Mammary epithelial cell (primary cell): Measurements from ENCODE around the gene TIGD4.

ENCODE experiments used
- EZH2 ChIP-seq: IDR thresholded peaks from 2 replicates; pipeline ENCODE4 v1.6.1; 2012; ENCODE audit warnings: low read length, inconsistent platforms, borderline replicate concordance
- TF ChIP-seq, protein P1 (sequence below), 2 donors: IDR thresholded peaks in 1 of 2; conservative IDR thresholded peaks in 1 of 2; 2 replicates each; pipeline ENCODE4 v1.5.1; 2011 to 2012; ENCODE audit warnings: inconsistent platforms in 2 of 2, low read length in 2 of 2, mild to moderate bottlenecking in 2 of 2, control low read depth in 1 of 2, low read depth in 1 of 2; ENCODE audit not compliant: insufficient read depth in 1 of 2; ENCODE audit errors: extremely low read depth in 1 of 2

DNA sequence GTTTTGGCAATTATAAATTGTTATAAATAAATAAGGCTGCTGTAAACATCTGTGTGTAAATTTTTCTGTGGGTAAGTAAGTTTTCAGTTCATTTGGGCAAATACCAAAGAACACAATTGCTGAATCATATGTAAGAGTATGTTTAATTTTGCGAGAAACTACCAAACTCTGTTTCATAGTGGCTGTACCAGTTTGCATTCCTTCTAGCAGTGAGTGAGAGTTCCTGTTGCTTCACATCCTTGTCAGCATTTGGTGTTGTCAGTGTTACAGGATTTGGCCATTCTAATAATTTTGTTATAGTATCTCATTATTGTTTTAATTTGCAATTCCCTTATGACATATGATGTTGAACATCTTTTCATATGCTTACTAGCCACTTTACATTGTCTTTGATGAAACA is 48.6 kb upstream of the TIGD4 start:
- TF ChIP-seq, protein P1, sequence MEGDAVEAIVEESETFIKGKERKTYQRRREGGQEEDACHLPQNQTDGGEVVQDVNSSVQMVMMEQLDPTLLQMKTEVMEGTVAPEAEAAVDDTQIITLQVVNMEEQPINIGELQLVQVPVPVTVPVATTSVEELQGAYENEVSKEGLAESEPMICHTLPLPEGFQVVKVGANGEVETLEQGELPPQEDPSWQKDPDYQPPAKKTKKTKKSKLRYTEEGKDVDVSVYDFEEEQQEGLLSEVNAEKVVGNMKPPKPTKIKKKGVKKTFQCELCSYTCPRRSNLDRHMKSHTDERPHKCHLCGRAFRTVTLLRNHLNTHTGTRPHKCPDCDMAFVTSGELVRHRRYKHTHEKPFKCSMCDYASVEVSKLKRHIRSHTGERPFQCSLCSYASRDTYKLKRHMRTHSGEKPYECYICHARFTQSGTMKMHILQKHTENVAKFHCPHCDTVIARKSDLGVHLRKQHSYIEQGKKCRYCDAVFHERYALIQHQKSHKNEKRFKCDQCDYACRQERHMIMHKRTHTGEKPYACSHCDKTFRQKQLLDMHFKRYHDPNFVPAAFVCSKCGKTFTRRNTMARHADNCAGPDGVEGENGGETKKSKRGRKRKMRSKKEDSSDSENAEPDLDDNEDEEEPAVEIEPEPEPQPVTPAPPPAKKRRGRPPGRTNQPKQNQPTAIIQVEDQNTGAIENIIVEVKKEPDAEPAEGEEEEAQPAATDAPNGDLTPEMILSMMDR (conservative IDR thresholded peaks at IDR 0.05 in 1 of 2, IDR thresholded peaks at IDR 0.05 in 1 of 2; ENCODE audit: extremely low read depth in 1 of 2, insufficient read depth in 1 of 2, low read depth in 1 of 2, low read length in 2 of 2): no peak
- TF ChIP-seq EZH2: no peak
